Neural cell (in vitro differentiated cells): ENCODE data around the gene DBNDD1. TPM values are rescaled to one million over a fixed set of nuclear protein-coding genes. Genes with fewer than 3 reads are reported as not detected.

ENCODE experiments used
- H2AFZ ChIP-seq: fragments of 200-600, 300-800 bp; sonication (generic), shearing (Covaris generic); 2 replicates; pipeline ENCODE4 v1.6.0; 2014; ENCODE audit warnings: low read depth, mild to moderate bottlenecking, antibody characterized with exemption, low read length, moderate library complexity
- H3F3A ChIP-seq: fragments of 200-600 bp; shearing (Covaris generic); 2 replicates; pipeline ENCODE4 v1.6.1; 2016; ENCODE audit warnings: mild to moderate bottlenecking, moderate library complexity, mixed read lengths, antibody characterized with exemption, low read length; ENCODE audit not compliant: insufficient read depth, poor library complexity, severe bottlenecking
- H3K27ac ChIP-seq: fragments of 200-600, 300-800 bp; sonication (generic), shearing (Covaris generic); 2 replicates; pipeline ENCODE4 v1.5.1; 2014; ENCODE audit warnings: mild to moderate bottlenecking, low read length, moderate library complexity
- H3K27me3 ChIP-seq: fragments of 300-800, 200-600 bp; sonication (generic), shearing (Covaris generic); 2 replicates; pipeline ENCODE4 v1.6.0; 2014; ENCODE audit warnings: mild to moderate bottlenecking, low read depth, low read length, moderate library complexity; ENCODE audit not compliant: insufficient read depth
- H3K36me3 ChIP-seq: fragments of 300-800, 200-600 bp; sonication (generic), shearing (Covaris generic); 2 replicates; pipeline ENCODE4 v1.5.1; 2014; ENCODE audit warnings: mild to moderate bottlenecking, antibody characterized with exemption, low read length, moderate library complexity; ENCODE audit not compliant: insufficient read depth
- H3K4me2 ChIP-seq: fragments of 300-800, 200-600 bp; sonication (generic), shearing (Covaris generic); 2 replicates; pipeline ENCODE4 v1.6.0; 2014; ENCODE audit warnings: mild to moderate bottlenecking, low read length
- H3K4me3 ChIP-seq: fragments of 300-800, 200-600 bp; sonication (generic), shearing (Covaris generic); 2 replicates; pipeline ENCODE4 v1.5.1; 2014; ENCODE audit warnings: mild to moderate bottlenecking, low read length, moderate library complexity
- H3K79me2 ChIP-seq: fragments of 200-600 bp; shearing (Covaris generic); replicated peaks from 2 replicates; pipeline ENCODE4 v1.6.0; 2014; ENCODE audit warnings: mild to moderate bottlenecking, low read length, moderate library complexity; ENCODE audit not compliant: insufficient read depth
- H3K9ac ChIP-seq: fragments of 300-800, 200-600 bp; sonication (generic), shearing (Covaris generic); 2 replicates; pipeline ENCODE4 v1.6.1; 2016; ENCODE audit warnings: mild to moderate bottlenecking, low read length, mixed read lengths
- H3K9me2 ChIP-seq: fragments of 200-600 bp; shearing (Covaris generic); 2 replicates; pipeline ENCODE4 v1.6.1; 2016; ENCODE audit warnings: mild to moderate bottlenecking, low read length, mixed read lengths; ENCODE audit not compliant: insufficient read depth
- H3K9me3 ChIP-seq: fragments of 200-600, 300-800 bp; sonication (generic), shearing (Covaris generic); 2 replicates; pipeline ENCODE4 v1.6.1; 2016; ENCODE audit warnings: mild to moderate bottlenecking, mixed run types, low read length, moderate library complexity, mixed read lengths
- H4K20me1 ChIP-seq: fragments of 200-600 bp; shearing (Covaris generic); 2 replicates; pipeline ENCODE4 v1.6.1; 2016; ENCODE audit warnings: mild to moderate bottlenecking, mixed run types; ENCODE audit not compliant: insufficient read depth
- CTCF ChIP-seq: fragments of 450-650 bp; IDR thresholded peaks from 2 replicates; pipeline ENCODE4 v1.5.1; 2014; ENCODE audit warnings: antibody characterized with exemption, mild to moderate bottlenecking, moderate library complexity; ENCODE audit not compliant: poor library complexity, severe bottlenecking
- EP300 ChIP-seq: fragments of 450-650 bp; conservative IDR thresholded peaks from 2 replicates; pipeline ENCODE4 v1.6.1; 2014; ENCODE audit warnings: antibody characterized with exemption, mild to moderate bottlenecking, moderate library complexity; ENCODE audit not compliant: poor library complexity, severe bottlenecking
- EZH2 ChIP-seq: fragments of 200-600, 300-800 bp; shearing (Covaris generic), sonication (generic); IDR thresholded peaks from 2 replicates; pipeline ENCODE4 v1.6.1; 2014; ENCODE audit warnings: antibody characterized with exemption, low read length, borderline replicate concordance, mild to moderate bottlenecking; ENCODE audit not compliant: insufficient read depth, poor library complexity, severe bottlenecking
- MXI1 ChIP-seq: fragments of 450-650 bp; conservative IDR thresholded peaks from 2 replicates; pipeline ENCODE4 v1.6.1; 2014; ENCODE audit warnings: antibody characterized with exemption, mild to moderate bottlenecking; ENCODE audit not compliant: poor library complexity, severe bottlenecking
- POLR2AphosphoS5 ChIP-seq: IDR thresholded peaks from 2 replicates; pipeline ENCODE4 v1.6.1; 2012
- RAD21 ChIP-seq: fragments of 450-650 bp; conservative IDR thresholded peaks from 2 replicates; pipeline ENCODE4 v1.6.1; 2014; ENCODE audit warnings: antibody characterized with exemption, mild to moderate bottlenecking, moderate library complexity
- SMC3 ChIP-seq: fragments of 450-650 bp; conservative IDR thresholded peaks from 2 replicates; pipeline ENCODE4 v1.6.1; 2014; ENCODE audit warnings: antibody characterized with exemption, mild to moderate bottlenecking, moderate library complexity; ENCODE audit not compliant: poor library complexity
- TAF1 ChIP-seq: IDR thresholded peaks from 2 replicates; pipeline ENCODE4 v1.6.1; 2012; ENCODE audit warnings: low read depth
- polyA plus RNA-seq: library from polyadenylated mRNA; depleted of rRNA; stranded (reverse); fragments of >200 nt; gene quantifications from 2 replicates; pipeline ENCODE4 v1.2.3, GENCODE V29; 2014
- TF ChIP-seq, protein P1 (sequence below): IDR thresholded peaks from 2 replicates; pipeline ENCODE4 v1.6.1; 2012; ENCODE audit warnings: borderline replicate concordance

DBNDD1 gene
- polyA plus RNA-seq, 1 donor from 2014 or later = 15.4 TPM

- TF ChIP-seq EZH2 (no peak), MXI1 (no peak), RAD21 (no peak), POLR2AphosphoS5 (no peak)
- Histone ChIP-seq H3K36me3 (peaks cover 4% of the 10 kb centered on the region), H3K9me2 (no peaks in the 10 kb centered on the region), H3F3A (no peaks in the 10 kb centered on the region), H3K27me3 (no peaks in the 10 kb centered on the region), H3K79me2 (no peaks in the 10 kb centered on the region), H3K27ac (no peak overlapping the region), H2AFZ (no peak overlapping the region), H3K4me2 (no peak overlapping the region), H3K4me3 (no peak overlapping the region), H3K9ac (no peak overlapping the region), H3K9me3 (no peaks in the 10 kb centered on the region), H4K20me1 (no peaks in the 10 kb centered on the region)
Measured at GRCh38 chr16:90000733-90001427, 18.4 kb downstream of the DBNDD1 start.

DNA sequence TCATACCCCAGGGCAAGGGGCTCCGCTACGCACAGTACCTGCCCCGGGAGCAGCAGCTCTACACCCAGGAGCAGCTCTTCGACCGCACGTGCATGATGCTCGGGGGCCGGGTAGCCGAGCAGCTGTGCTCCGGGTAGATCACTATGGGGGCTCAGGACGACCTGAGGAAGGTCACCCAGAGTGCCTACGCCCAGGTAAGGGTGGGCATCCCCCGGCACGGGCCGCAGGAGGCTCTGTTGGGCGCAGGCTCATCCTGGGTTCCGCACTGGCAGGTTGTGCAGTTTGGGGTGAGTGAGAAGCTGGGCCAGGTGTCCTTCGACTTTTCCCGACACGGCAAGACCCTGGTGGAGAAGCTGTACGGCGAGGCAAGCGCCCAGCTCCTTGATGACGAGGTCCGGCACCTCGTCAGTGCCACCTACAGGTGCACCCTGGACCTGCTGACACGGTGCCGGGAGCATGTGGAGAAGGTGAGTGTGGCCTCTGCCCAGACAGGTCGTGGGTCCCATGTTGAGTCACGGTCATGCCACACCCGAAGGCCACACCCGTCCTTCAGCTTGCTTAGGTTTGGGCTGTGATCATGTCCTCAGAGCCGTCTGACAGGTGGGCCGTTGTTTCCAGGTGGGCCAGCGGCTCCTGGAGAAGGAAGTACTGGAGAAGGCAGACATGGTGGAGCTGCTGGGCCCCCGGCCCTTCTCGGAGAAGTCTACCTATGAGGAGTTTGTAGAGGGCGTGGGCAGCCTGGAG lies 19.3 kb downstream of the DBNDD1 start:
- H4K20me1 ChIP-seq = no peaks in the 10 kb centered on the region
- H3K9me2 ChIP-seq = no peaks in the 10 kb centered on the region
- TF ChIP-seq POLR2AphosphoS5 (no peak), RAD21 (no peak), CTCF (no peak), SMC3 (no peak)
- H3K4me2 ChIP-seq = no peak overlapping the region
- no peak overlapping the region for H3K4me3 ChIP-seq
- H2AFZ ChIP-seq = no peak overlapping the region
- H3K27me3 ChIP-seq = no peaks in the 10 kb centered on the region
- H3K9me3 ChIP-seq = no peaks in the 10 kb centered on the region
- H3K9ac ChIP-seq = no peak overlapping the region
- H3K79me2 ChIP-seq = no peaks in the 10 kb centered on the region
- H3F3A ChIP-seq = no peaks in the 10 kb centered on the region
- H3K36me3 ChIP-seq = peaks cover 8% of the 10 kb centered on the region
- H3K27ac ChIP-seq = no peak overlapping the region

- no peaks in the 10 kb centered on the region for H3F3A ChIP-seq
- no peaks in the 10 kb centered on the region for H3K27me3 ChIP-seq
- H3K27ac ChIP-seq = no peak overlapping the region
- no peaks in the 10 kb centered on the region for H4K20me1 ChIP-seq
- H3K4me2 ChIP-seq = no peak overlapping the region
- no peak overlapping the region for H2AFZ ChIP-seq
- H3K36me3 ChIP-seq = peaks cover 8% of the 10 kb centered on the region
- no peak overlapping the region for H3K9ac ChIP-seq
- no peak overlapping the region for H3K4me3 ChIP-seq
- TF ChIP-seq RAD21 (no peak), POLR2AphosphoS5 (no peak), MXI1 (no peak), EP300 (no peak), SMC3 (no peak), TAF1 (no peak), CTCF (no peak), EZH2 (no peak)
- TF ChIP-seq, protein P1, sequence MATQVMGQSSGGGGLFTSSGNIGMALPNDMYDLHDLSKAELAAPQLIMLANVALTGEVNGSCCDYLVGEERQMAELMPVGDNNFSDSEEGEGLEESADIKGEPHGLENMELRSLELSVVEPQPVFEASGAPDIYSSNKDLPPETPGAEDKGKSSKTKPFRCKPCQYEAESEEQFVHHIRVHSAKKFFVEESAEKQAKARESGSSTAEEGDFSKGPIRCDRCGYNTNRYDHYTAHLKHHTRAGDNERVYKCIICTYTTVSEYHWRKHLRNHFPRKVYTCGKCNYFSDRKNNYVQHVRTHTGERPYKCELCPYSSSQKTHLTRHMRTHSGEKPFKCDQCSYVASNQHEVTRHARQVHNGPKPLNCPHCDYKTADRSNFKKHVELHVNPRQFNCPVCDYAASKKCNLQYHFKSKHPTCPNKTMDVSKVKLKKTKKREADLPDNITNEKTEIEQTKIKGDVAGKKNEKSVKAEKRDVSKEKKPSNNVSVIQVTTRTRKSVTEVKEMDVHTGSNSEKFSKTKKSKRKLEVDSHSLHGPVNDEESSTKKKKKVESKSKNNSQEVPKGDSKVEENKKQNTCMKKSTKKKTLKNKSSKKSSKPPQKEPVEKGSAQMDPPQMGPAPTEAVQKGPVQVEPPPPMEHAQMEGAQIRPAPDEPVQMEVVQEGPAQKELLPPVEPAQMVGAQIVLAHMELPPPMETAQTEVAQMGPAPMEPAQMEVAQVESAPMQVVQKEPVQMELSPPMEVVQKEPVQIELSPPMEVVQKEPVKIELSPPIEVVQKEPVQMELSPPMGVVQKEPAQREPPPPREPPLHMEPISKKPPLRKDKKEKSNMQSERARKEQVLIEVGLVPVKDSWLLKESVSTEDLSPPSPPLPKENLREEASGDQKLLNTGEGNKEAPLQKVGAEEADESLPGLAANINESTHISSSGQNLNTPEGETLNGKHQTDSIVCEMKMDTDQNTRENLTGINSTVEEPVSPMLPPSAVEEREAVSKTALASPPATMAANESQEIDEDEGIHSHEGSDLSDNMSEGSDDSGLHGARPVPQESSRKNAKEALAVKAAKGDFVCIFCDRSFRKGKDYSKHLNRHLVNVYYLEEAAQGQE = no peak
- H3K9me3 ChIP-seq = no peaks in the 10 kb centered on the region
- no peaks in the 10 kb centered on the region for H3K79me2 ChIP-seq
- no peaks in the 10 kb centered on the region for H3K9me2 ChIP-seq
Measured at GRCh38 chr16:89996178-89996489, 23.1 kb downstream of the DBNDD1 start.
